ENCODE measurements around the gene HTR3A.

The HTR3A gene

GRCh38 chr11:114039551-114039950, 64.6 kb downstream of the HTR3A start:
- no peak for TF ChIP-seq CTCF (IDR thresholded peaks at IDR 0.05; ENCODE audit: low read depth, low read length, missing control alignments)

More at GRCh38 chr11:114039551-114039950, 64.6 kb downstream of the HTR3A start:
- H3K4me3 ChIP-seq (ENCODE audit: low read depth, low read length): no peak overlapping the region
- in situ Hi-C loops (cut with HindIII; ENCODE audit: low sequenced_read_pairs): no loop called here
- DNase-seq (ENCODE audit: low read depth): no peak

Data from astrocyte of the cerebellum (primary cell).